ENCODE results near the gene MOB3A. TPM values are rescaled to one million over a fixed set of nuclear protein-coding genes. Genes with fewer than 3 reads are reported as not detected.

MOB3A gene
- total and polyA plus RNA-seq, 2 of the 8 experiments (the other 6 are each of a cell fraction or from before 2014, with no cell fraction given) = 9.2 to 9.6 TPM

DNA sequence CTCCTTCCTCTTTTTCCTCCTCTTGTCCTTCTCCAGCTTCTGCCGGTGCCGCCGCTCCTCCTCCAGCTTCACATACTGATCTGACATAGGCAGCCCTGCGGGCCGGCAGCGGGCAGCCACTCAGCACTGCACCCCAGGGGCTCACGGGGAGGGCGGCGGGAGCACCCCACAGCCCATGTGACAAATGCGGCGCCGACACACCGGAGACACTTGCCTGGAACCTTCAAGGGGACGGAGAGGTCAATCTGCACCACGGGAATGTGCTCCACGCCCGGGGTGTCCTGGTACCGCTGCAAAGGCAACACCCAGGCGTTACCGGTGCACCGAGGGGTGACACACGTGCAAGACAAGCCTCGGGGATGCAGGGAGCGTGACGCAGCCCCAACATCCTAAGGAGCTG lies 19.2 kb upstream of the MOB3A start (continued):
- TF ChIP-seq, protein P1, sequence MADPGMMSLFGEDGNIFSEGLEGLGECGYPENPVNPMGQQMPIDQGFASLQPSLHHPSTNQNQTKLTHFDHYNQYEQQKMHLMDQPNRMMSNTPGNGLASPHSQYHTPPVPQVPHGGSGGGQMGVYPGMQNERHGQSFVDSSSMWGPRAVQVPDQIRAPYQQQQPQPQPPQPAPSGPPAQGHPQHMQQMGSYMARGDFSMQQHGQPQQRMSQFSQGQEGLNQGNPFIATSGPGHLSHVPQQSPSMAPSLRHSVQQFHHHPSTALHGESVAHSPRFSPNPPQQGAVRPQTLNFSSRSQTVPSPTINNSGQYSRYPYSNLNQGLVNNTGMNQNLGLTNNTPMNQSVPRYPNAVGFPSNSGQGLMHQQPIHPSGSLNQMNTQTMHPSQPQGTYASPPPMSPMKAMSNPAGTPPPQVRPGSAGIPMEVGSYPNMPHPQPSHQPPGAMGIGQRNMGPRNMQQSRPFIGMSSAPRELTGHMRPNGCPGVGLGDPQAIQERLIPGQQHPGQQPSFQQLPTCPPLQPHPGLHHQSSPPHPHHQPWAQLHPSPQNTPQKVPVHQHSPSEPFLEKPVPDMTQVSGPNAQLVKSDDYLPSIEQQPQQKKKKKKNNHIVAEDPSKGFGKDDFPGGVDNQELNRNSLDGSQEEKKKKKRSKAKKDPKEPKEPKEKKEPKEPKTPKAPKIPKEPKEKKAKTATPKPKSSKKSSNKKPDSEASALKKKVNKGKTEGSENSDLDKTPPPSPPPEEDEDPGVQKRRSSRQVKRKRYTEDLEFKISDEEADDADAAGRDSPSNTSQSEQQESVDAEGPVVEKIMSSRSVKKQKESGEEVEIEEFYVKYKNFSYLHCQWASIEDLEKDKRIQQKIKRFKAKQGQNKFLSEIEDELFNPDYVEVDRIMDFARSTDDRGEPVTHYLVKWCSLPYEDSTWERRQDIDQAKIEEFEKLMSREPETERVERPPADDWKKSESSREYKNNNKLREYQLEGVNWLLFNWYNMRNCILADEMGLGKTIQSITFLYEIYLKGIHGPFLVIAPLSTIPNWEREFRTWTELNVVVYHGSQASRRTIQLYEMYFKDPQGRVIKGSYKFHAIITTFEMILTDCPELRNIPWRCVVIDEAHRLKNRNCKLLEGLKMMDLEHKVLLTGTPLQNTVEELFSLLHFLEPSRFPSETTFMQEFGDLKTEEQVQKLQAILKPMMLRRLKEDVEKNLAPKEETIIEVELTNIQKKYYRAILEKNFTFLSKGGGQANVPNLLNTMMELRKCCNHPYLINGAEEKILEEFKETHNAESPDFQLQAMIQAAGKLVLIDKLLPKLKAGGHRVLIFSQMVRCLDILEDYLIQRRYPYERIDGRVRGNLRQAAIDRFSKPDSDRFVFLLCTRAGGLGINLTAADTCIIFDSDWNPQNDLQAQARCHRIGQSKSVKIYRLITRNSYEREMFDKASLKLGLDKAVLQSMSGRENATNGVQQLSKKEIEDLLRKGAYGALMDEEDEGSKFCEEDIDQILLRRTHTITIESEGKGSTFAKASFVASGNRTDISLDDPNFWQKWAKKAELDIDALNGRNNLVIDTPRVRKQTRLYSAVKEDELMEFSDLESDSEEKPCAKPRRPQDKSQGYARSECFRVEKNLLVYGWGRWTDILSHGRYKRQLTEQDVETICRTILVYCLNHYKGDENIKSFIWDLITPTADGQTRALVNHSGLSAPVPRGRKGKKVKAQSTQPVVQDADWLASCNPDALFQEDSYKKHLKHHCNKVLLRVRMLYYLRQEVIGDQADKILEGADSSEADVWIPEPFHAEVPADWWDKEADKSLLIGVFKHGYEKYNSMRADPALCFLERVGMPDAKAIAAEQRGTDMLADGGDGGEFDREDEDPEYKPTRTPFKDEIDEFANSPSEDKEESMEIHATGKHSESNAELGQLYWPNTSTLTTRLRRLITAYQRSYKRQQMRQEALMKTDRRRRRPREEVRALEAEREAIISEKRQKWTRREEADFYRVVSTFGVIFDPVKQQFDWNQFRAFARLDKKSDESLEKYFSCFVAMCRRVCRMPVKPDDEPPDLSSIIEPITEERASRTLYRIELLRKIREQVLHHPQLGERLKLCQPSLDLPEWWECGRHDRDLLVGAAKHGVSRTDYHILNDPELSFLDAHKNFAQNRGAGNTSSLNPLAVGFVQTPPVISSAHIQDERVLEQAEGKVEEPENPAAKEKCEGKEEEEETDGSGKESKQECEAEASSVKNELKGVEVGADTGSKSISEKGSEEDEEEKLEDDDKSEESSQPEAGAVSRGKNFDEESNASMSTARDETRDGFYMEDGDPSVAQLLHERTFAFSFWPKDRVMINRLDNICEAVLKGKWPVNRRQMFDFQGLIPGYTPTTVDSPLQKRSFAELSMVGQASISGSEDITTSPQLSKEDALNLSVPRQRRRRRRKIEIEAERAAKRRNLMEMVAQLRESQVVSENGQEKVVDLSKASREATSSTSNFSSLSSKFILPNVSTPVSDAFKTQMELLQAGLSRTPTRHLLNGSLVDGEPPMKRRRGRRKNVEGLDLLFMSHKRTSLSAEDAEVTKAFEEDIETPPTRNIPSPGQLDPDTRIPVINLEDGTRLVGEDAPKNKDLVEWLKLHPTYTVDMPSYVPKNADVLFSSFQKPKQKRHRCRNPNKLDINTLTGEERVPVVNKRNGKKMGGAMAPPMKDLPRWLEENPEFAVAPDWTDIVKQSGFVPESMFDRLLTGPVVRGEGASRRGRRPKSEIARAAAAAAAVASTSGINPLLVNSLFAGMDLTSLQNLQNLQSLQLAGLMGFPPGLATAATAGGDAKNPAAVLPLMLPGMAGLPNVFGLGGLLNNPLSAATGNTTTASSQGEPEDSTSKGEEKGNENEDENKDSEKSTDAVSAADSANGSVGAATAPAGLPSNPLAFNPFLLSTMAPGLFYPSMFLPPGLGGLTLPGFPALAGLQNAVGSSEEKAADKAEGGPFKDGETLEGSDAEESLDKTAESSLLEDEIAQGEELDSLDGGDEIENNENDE (IDR thresholded peaks at IDR 0.05; ENCODE audit: insufficient replicate concordance, low read length) = no peak
- no peak for TF ChIP-seq JUND (IDR thresholded peaks at IDR 0.05; ENCODE audit: low read length)
- TF ChIP-seq KDM4A (IDR thresholded peaks at IDR 0.05; ENCODE audit: low read depth, low read length, severe bottlenecking) = no peak
- no peak for TF ChIP-seq POLR2A (IDR thresholded peaks at IDR 0.05; ENCODE audit: control extremely low read depth in 1 of 2, low read depth in 2 of 2, low read length in 2 of 2)
- TF ChIP-seq SAP30 (IDR thresholded peaks at IDR 0.05; ENCODE audit: insufficient read depth, insufficient replicate concordance, low read length) = no peak
- no peak for TF ChIP-seq RXRA (IDR thresholded peaks at IDR 0.05; ENCODE audit: insufficient read depth, low read depth, low read length)
- TF ChIP-seq, protein P2, sequence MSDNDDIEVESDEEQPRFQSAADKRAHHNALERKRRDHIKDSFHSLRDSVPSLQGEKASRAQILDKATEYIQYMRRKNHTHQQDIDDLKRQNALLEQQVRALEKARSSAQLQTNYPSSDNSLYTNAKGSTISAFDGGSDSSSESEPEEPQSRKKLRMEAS (IDR thresholded peaks at IDR 0.05) = no peak
- TF ChIP-seq, protein P3, sequence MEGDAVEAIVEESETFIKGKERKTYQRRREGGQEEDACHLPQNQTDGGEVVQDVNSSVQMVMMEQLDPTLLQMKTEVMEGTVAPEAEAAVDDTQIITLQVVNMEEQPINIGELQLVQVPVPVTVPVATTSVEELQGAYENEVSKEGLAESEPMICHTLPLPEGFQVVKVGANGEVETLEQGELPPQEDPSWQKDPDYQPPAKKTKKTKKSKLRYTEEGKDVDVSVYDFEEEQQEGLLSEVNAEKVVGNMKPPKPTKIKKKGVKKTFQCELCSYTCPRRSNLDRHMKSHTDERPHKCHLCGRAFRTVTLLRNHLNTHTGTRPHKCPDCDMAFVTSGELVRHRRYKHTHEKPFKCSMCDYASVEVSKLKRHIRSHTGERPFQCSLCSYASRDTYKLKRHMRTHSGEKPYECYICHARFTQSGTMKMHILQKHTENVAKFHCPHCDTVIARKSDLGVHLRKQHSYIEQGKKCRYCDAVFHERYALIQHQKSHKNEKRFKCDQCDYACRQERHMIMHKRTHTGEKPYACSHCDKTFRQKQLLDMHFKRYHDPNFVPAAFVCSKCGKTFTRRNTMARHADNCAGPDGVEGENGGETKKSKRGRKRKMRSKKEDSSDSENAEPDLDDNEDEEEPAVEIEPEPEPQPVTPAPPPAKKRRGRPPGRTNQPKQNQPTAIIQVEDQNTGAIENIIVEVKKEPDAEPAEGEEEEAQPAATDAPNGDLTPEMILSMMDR (IDR thresholded peaks at IDR 0.05; ENCODE audit: control extremely low read depth in 1 of 3, insufficient read depth in 1 of 3, low read depth in 1 of 3, low read length in 3 of 3) = no peak
- no peak for TF ChIP-seq EZH2 (IDR thresholded peaks at IDR 0.05; ENCODE audit: low read depth, low read length, severe bottlenecking)

Data from H1 (cell line).